GM12878 (cell line): ENCODE results near the gene NAT8L. TPM values are rescaled to one million over a fixed set of nuclear protein-coding genes. Genes with fewer than 3 reads are reported as not detected.

Source experiments
- ATAC-seq: fragments of 200-7000 bp; cut with Tn5 transposase; 3 replicates; pipeline ENCODE4 v1.9.1; 2020; ENCODE audit warnings: mild to moderate bottlenecking, moderate library complexity
- BruUV-seq: library from RNA; stranded (reverse); fragments of 400-500 nt; replicated peaks from 2 replicates; lab custom pipeline; 2021; lab: Mats Ljungman, UMichigan
- CTCF ChIA-PET: fragments of 300-600 bp; sonication (Branson Sonifier 250); formaldehyde crosslinking; extraction: SDS; loops from one replicate; lab custom pipeline; 2021; ENCODE audit warnings: inconsistent platforms; lab: Yijun Ruan, JAX
- POLR2A ChIA-PET: fragments of 350-600 bp; formaldehyde crosslinking; extraction: SDS; loops from one replicate; lab custom pipeline; 2021; ENCODE audit warnings: inconsistent platforms; lab: Charles Lee
- RAD21 ChIA-PET: fragments of 300-600 bp; sonication (Branson Sonifier 250); formaldehyde crosslinking; loops from one replicate; lab custom pipeline; 2023; ENCODE audit warnings: antibody characterized with exemption; ENCODE audit not compliant: unreplicated experiment; lab: Charles Lee
- SMC1A ChIA-PET: fragments of 300-600 bp; sonication (Branson Sonifier 250); formaldehyde crosslinking; loops from one replicate; lab custom pipeline; 2023; ENCODE audit not compliant: unreplicated experiment, uncharacterized antibody; lab: Charles Lee
- DNase-seq: peaks from one replicate; pipeline ENCODE4 v3.0.0-alpha.2; 2011; ENCODE audit warnings: low read depth, low spot score
- FAIRE-seq: peaks from 3 replicates; lab custom pipeline; 2011; peaks lifted over from hg19 to GRCh38; lab: Jason Lieb, UNC
- H2AFZ ChIP-seq: 2 replicates; pipeline ENCODE4 v1.6.0; 2011; ENCODE audit warnings: low read depth, low read length, control low read depth; ENCODE audit not compliant: control insufficient read depth
- H3K27ac ChIP-seq: 2 replicates; pipeline ENCODE4 v1.5.1; 2011; ENCODE audit warnings: control low read depth; ENCODE audit not compliant: control insufficient read depth, insufficient read depth
- H3K27me3 ChIP-seq, 2 experiments: replicated peaks in 1 of 2; 2 replicates each; pipeline versions ENCODE4 v1.6.0 to v1.6.1; 2011; ENCODE audit warnings: low read length in 1 of 2; ENCODE audit not compliant: control insufficient read depth in 2 of 2, insufficient read depth in 2 of 2
- H3K36me3 ChIP-seq, 2 experiments: 2 replicates each; pipeline ENCODE4 v1.5.1; 2011; ENCODE audit warnings: low read length in 1 of 2; ENCODE audit not compliant: control insufficient read depth in 2 of 2, insufficient read depth in 2 of 2
- H3K4me1 ChIP-seq: 2 replicates; pipeline ENCODE4 v1.6.1; 2011; ENCODE audit warnings: mild to moderate bottlenecking, low read length, moderate library complexity, mixed read lengths; ENCODE audit not compliant: control insufficient read depth, insufficient read depth
- H3K4me2 ChIP-seq: 2 replicates; pipeline ENCODE4 v1.6.0; 2011; ENCODE audit warnings: control low read depth; ENCODE audit not compliant: control insufficient read depth, insufficient read depth
- H3K4me3 ChIP-seq: fragments of 200-600 bp; sonication (generic); 2 replicates; pipeline ENCODE4 v1.5.1; 2016
- H3K79me2 ChIP-seq: 2 replicates; pipeline ENCODE4 v1.6.0; 2011; ENCODE audit warnings: low read length; ENCODE audit not compliant: control insufficient read depth, insufficient read depth
- H3K9ac ChIP-seq: 2 replicates; pipeline ENCODE4 v1.8.0; 2011; ENCODE audit warnings: low read length, control low read depth, mixed read lengths; ENCODE audit not compliant: control insufficient read depth, insufficient read depth
- H3K9me3 ChIP-seq: replicated peaks from 3 replicates; pipeline ENCODE4 v1.5.1; 2011; ENCODE audit warnings: mild to moderate bottlenecking, low read length; ENCODE audit not compliant: control insufficient read depth, insufficient read depth
- H4K20me1 ChIP-seq: 2 replicates; pipeline ENCODE4 v1.6.0; 2011; ENCODE audit not compliant: control insufficient read depth, insufficient read depth
- EED ChIP-seq: sonication (generic); IDR thresholded peaks from 2 replicates; pipeline ENCODE4 v1.6.1; 2016; ENCODE audit warnings: antibody characterized with exemption, low read depth
- FOXK2 ChIP-seq: fragments of 450-650 bp; IDR thresholded peaks from 2 replicates; pipeline ENCODE4 v1.6.1; 2017; ENCODE audit warnings: mild to moderate bottlenecking, moderate library complexity
- RUNX3 ChIP-seq: IDR thresholded peaks from 2 replicates; pipeline ENCODE4 v1.6.1; 2012; ENCODE audit warnings: low read length, inconsistent platforms
- STAT3 ChIP-seq: IDR thresholded peaks from 2 replicates; pipeline ENCODE4 v1.6.1; 2011; ENCODE audit warnings: low read depth, low read length, improper control_type of control experiment
- TAF1 ChIP-seq: IDR thresholded peaks from 2 replicates; pipeline ENCODE4 v1.6.1; 2011; ENCODE audit warnings: mild to moderate bottlenecking, low read depth, low read length, borderline replicate concordance
- ZZZ3 ChIP-seq: IDR thresholded peaks from 2 replicates; pipeline ENCODE4 v1.6.1; 2011; ENCODE audit warnings: low read depth; ENCODE audit not compliant: control insufficient read depth, insufficient read length
- WGBS: methylation state at CpG from one replicate; pipeline ENCODE4 v1.1.6; 2016; ENCODE audit warnings: low lambda C conversion rate; ENCODE audit not compliant: insufficient replicate concordance, insufficient coverage; ENCODE audit errors: missing lambda C conversion rate; 5-methylcytosine and 5-hydroxymethylcytosine counted together
- in situ Hi-C: fragments of 300-500 bp; cut with MboI; formaldehyde crosslinking; loops from 9 replicates; pipeline ENCODE4 v1.14.3; 2018; ENCODE audit warnings: mixed read lengths
- intact Hi-C: fragments of 100-400 bp; cut with micrococcal nuclease; formaldehyde crosslinking; loops from one replicate; pipeline ENCODE4 v1.14.2; 2022; ENCODE audit not compliant: unreplicated experiment
- polyA plus RNA-seq, 11 experiments: library from polyadenylated mRNA; depleted of rRNA in 4 of 11; unstranded in 6 of 11; stranded (reverse) in 5 of 11; fragments of >200 nt; fragmentation: Nextera tagmentation in 4 of 11; fragmentation: Illumina TruSeq in 1 of 11; extraction: Ambion mirVana in 4 of 11; extraction: Trizol in 1 of 11; gene quantifications; 1 replicate in 1 of 11; 2 replicates in 10 of 11; pipeline versions ENCODE4 v1.2.1 to v1.2.3, GENCODE V29; 2011 to 2016; ENCODE audit warnings: inconsistent platforms in 2 of 11, missing spikeins in 2 of 11, low read depth in 1 of 11
- total RNA-seq, 4 experiments: library from RNA; depleted of rRNA in 3 of 4; stranded (reverse); fragments of >200 nt in 3 of 4; fragmentation: Illumina TruSeq in 1 of 4; extraction: Trizol in 1 of 4; gene quantifications; 2 replicates each; pipeline versions ENCODE4 v1.2.1 to v1.2.3, GENCODE V29; 2013 to 2021
- TF ChIP-seq, protein P1 (sequence below): fragments of 150-350 bp; IDR thresholded peaks from 2 replicates; pipeline ENCODE4 v1.6.1; 2016; ENCODE audit warnings: low read depth, low read length
- TF ChIP-seq, protein P2 (sequence below): IDR thresholded peaks from 2 replicates; pipeline ENCODE4 v1.6.1; 2011; ENCODE audit warnings: borderline replicate concordance, low read depth, mild to moderate bottlenecking, moderate library complexity, mixed read lengths, low read length; ENCODE audit not compliant: insufficient read depth; ENCODE audit errors: extremely low read length

NAT8L gene
- total and polyA plus RNA-seq, 10 of the 15 experiments (the other 5 are each of a cell fraction or from before 2014, with no cell fraction given), result 0.01 to 0.31 (median 0.11) TPM; not detected in 5

DNA sequence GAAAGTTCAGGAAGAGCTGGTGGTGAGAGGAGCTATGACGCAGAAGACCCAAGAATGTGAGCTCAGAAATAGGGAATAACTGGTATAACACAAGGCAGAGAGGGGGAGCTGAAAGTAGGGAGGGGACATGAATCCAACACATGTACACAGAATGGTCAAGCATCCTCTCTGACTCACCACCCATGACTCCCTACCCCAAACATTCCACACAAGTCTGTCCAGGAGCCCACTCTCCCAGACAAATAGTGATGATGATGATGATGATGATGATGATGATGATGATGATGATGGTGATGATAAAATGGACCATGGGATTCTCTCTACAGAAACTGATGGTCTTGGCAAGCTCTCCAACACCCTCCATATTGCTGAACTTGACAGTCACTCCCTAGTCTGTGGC lies 46.4 kb downstream of the NAT8L start:
- H3K27me3 ChIP-seq, result no peaks in the 10 kb centered on the region; a peak in 1 of 4 replicates
- intact Hi-C loops, result no loop called here
- POLR2A ChIA-PET, result no interaction called here
- ATAC-seq (no peak), FAIRE-seq (no peak), DNase-seq (no peak)
- SMC1A ChIA-PET, result no interaction called here
- H2AFZ ChIP-seq, result no peak overlapping the region
- H3K9ac ChIP-seq, result no peak overlapping the region
- no TSS peak for BruUV-seq
- in situ Hi-C loops, result no loop called here
- no peak overlapping the region for H3K4me2 ChIP-seq
- H3K4me1 ChIP-seq, result peaks cover 8% of the 10 kb centered on the region
- H3K4me3 ChIP-seq, result no peak overlapping the region
- RAD21 ChIA-PET, result no interaction called here
- no peak overlapping the region for H3K27ac ChIP-seq
- CTCF ChIA-PET, result no interaction called here
- WGBS, result 0% methylated on average over 1 of the region's 1 CpG
- H3K79me2 ChIP-seq, result no peaks in the 10 kb centered on the region
- peaks cover 22% of the 10 kb centered on the region for H3K9me3 ChIP-seq
- H3K36me3 ChIP-seq, result no peaks in the 10 kb centered on the region
- no peak for TF ChIP-seq RUNX3
- TF ChIP-seq STAT3, result no peak
- TF ChIP-seq, protein P1, sequence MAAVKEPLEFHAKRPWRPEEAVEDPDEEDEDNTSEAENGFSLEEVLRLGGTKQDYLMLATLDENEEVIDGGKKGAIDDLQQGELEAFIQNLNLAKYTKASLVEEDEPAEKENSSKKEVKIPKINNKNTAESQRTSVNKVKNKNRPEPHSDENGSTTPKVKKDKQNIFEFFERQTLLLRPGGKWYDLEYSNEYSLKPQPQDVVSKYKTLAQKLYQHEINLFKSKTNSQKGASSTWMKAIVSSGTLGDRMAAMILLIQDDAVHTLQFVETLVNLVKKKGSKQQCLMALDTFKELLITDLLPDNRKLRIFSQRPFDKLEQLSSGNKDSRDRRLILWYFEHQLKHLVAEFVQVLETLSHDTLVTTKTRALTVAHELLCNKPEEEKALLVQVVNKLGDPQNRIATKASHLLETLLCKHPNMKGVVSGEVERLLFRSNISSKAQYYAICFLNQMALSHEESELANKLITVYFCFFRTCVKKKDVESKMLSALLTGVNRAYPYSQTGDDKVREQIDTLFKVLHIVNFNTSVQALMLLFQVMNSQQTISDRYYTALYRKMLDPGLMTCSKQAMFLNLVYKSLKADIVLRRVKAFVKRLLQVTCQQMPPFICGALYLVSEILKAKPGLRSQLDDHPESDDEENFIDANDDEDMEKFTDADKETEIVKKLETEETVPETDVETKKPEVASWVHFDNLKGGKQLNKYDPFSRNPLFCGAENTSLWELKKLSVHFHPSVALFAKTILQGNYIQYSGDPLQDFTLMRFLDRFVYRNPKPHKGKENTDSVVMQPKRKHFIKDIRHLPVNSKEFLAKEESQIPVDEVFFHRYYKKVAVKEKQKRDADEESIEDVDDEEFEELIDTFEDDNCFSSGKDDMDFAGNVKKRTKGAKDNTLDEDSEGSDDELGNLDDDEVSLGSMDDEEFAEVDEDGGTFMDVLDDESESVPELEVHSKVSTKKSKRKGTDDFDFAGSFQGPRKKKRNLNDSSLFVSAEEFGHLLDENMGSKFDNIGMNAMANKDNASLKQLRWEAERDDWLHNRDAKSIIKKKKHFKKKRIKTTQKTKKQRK, result no peak
- TF ChIP-seq EED, result no peak
- TF ChIP-seq ZZZ3, result no peak
- TF ChIP-seq TAF1, result no peak
- TF ChIP-seq FOXK2, result no peak
- TF ChIP-seq, protein P2, sequence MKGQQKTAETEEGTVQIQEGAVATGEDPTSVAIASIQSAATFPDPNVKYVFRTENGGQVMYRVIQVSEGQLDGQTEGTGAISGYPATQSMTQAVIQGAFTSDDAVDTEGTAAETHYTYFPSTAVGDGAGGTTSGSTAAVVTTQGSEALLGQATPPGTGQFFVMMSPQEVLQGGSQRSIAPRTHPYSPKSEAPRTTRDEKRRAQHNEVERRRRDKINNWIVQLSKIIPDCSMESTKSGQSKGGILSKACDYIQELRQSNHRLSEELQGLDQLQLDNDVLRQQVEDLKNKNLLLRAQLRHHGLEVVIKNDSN, result no peak
- H4K20me1 ChIP-seq, result no peaks in the 10 kb centered on the region
